SK-N-SH treated with all-trans-retinoic acid at 6 μM for 48 hours (cell line): Measurements from ENCODE around the gene LIFR.
"Not testable (repeated sequence)": the region's sequence is repeated elsewhere in the genome, so short reads cannot be mapped to it uniquely, and the experiment has no call there.

ENCODE experiments used
- ATAC-seq: fragments of 200-7000 bp; cut with Tn5 transposase; 3 replicates; pipeline ENCODE4 v1.9.1; 2020; ENCODE audit warnings: mild to moderate bottlenecking, moderate library complexity
- ARNTL ChIP-seq: fragments of 450-650 bp; formaldehyde crosslinking; IDR thresholded peaks from 2 replicates; pipeline ENCODE4 v1.5.0; 2020; ENCODE audit warnings: low read depth, mild to moderate bottlenecking, moderate library complexity, borderline replicate concordance
- BACH2 ChIP-seq: fragments of 250-450 bp; sonication (Bioruptor Pico); IDR thresholded peaks from 2 replicates; pipeline ENCODE4 v1.9.0; 2021; ENCODE audit warnings: mild to moderate bottlenecking, borderline replicate concordance
- CREB5 ChIP-seq: fragments of 250-450 bp; sonication (Bioruptor Pico); IDR thresholded peaks from 2 replicates; pipeline ENCODE4 v1.5.1; 2020; ENCODE audit warnings: low read depth, mild to moderate bottlenecking, moderate library complexity
- CSDC2 ChIP-seq: fragments of 250-450 bp; sonication (Bioruptor Pico); IDR thresholded peaks from 2 replicates; pipeline ENCODE4 v1.5.0; 2020; ENCODE audit warnings: mild to moderate bottlenecking, moderate library complexity
- CSRNP3 ChIP-seq: fragments of 250-450 bp; sonication (Bioruptor Pico); IDR thresholded peaks from 2 replicates; pipeline ENCODE4 v1.5.1; 2021; ENCODE audit warnings: mild to moderate bottlenecking, moderate library complexity
- ESRRG ChIP-seq: fragments of 250-450 bp; sonication (Bioruptor Pico); IDR thresholded peaks from 2 replicates; pipeline ENCODE4 v1.6.1; 2021; ENCODE audit warnings: mild to moderate bottlenecking
- GLIS3 ChIP-seq: fragments of 250-450 bp; sonication (Bioruptor Pico); IDR thresholded peaks from 2 replicates; pipeline ENCODE4 v1.5.0; 2020; ENCODE audit warnings: mild to moderate bottlenecking, moderate library complexity
- ISL1 ChIP-seq: fragments of 250-450 bp; sonication (Bioruptor Pico); IDR thresholded peaks from 2 replicates; pipeline ENCODE4 v2.1.2; 2022; ENCODE audit warnings: mild to moderate bottlenecking, moderate library complexity
- OSR1 ChIP-seq: fragments of 250-450 bp; sonication (Bioruptor Pico); IDR thresholded peaks from 2 replicates; pipeline ENCODE4 v1.8.0; 2022; ENCODE audit warnings: moderate library complexity, mild to moderate bottlenecking, inconsistent platforms
- PATZ1 ChIP-seq: fragments of 250-450 bp; sonication (Bioruptor Pico); IDR thresholded peaks from 2 replicates; pipeline ENCODE4 v1.8.0; 2020; ENCODE audit warnings: mild to moderate bottlenecking, moderate library complexity, borderline replicate concordance
- POU6F1 ChIP-seq: fragments of 250-450 bp; sonication (Bioruptor Pico); IDR thresholded peaks from 2 replicates; pipeline ENCODE4 v1.8.0; 2021; ENCODE audit warnings: low read depth, mild to moderate bottlenecking, moderate library complexity, borderline replicate concordance
- PPARA ChIP-seq: fragments of 250-450 bp; sonication (Bioruptor Pico); IDR thresholded peaks from 2 replicates; pipeline ENCODE4 v1.5.0; 2020; ENCODE audit warnings: mild to moderate bottlenecking, borderline replicate concordance
- RARB ChIP-seq: fragments of 250-450 bp; sonication (Bioruptor Pico); IDR thresholded peaks from 2 replicates; pipeline ENCODE4 v1.8.0; 2021; ENCODE audit warnings: mild to moderate bottlenecking, moderate library complexity
- SNAI2 ChIP-seq: fragments of 250-450 bp; sonication (Bioruptor Pico); IDR thresholded peaks from 2 replicates; pipeline ENCODE4 v1.5.0; 2020; ENCODE audit warnings: mild to moderate bottlenecking, moderate library complexity
- TOX ChIP-seq: fragments of 250-450 bp; sonication (Bioruptor Pico); IDR thresholded peaks from 2 replicates; pipeline ENCODE4 v1.8.0; 2021; ENCODE audit warnings: mild to moderate bottlenecking, moderate library complexity, borderline replicate concordance
- TSHZ2 ChIP-seq: fragments of 250-450 bp; sonication (Bioruptor Pico); IDR thresholded peaks from 2 replicates; pipeline ENCODE4 v1.5.0; 2020; ENCODE audit warnings: mild to moderate bottlenecking, moderate library complexity
- ZC3H10 ChIP-seq: fragments of 250-450 bp; sonication (Bioruptor Pico); IDR thresholded peaks from 2 replicates; pipeline ENCODE4 v1.5.1; 2021; ENCODE audit warnings: mild to moderate bottlenecking, moderate library complexity
- ZFP30 ChIP-seq: fragments of 450-650 bp; formaldehyde crosslinking; IDR thresholded peaks from 2 replicates; pipeline ENCODE4 v1.5.0; 2022; ENCODE audit warnings: mild to moderate bottlenecking, moderate library complexity
- ZNF565 ChIP-seq: fragments of 450-650 bp; formaldehyde crosslinking; conservative IDR thresholded peaks from 2 replicates; pipeline ENCODE4 v1.5.0; 2020; ENCODE audit warnings: low read depth, mild to moderate bottlenecking, moderate library complexity
- ZNF70 ChIP-seq: fragments of 450-650 bp; formaldehyde crosslinking; IDR thresholded peaks from 2 replicates; pipeline ENCODE4 v1.5.0; 2020; ENCODE audit warnings: mild to moderate bottlenecking, moderate library complexity
- ZNF8 ChIP-seq: fragments of 450-650 bp; formaldehyde crosslinking; IDR thresholded peaks from 2 replicates; pipeline ENCODE4 v1.5.0; 2020; ENCODE audit warnings: mild to moderate bottlenecking, moderate library complexity

LIFR gene

GRCh38 chr5:38519476-38519875 is 37.0 kb downstream of the LIFR start:
- ATAC-seq: no peak
- no peak for TF ChIP-seq ISL1 (CRISPR knock-in tag)

- no peak for ATAC-seq
- TF ChIP-seq SNAI2: no peak
- no peak for TF ChIP-seq POU6F1 (CRISPR knock-in tag)
- no peak for TF ChIP-seq PATZ1 (CRISPR knock-in tag)
- no peak for TF ChIP-seq OSR1 (CRISPR knock-in tag)
- TF ChIP-seq ZFP30 (CRISPR knock-in tag): no peak
- no peak for TF ChIP-seq RARB (CRISPR knock-in tag)
- no peak for TF ChIP-seq ZC3H10 (CRISPR knock-in tag)
- TF ChIP-seq PPARA: no peak
- no peak for TF ChIP-seq BACH2
- TF ChIP-seq ZNF70 (CRISPR knock-in tag): no peak
- TF ChIP-seq GLIS3 (CRISPR knock-in tag): no peak
- no peak for TF ChIP-seq TSHZ2 (CRISPR knock-in tag)
- TF ChIP-seq CSRNP3 (CRISPR knock-in tag): no peak
- no peak for TF ChIP-seq CSDC2 (CRISPR knock-in tag)
- no peak for TF ChIP-seq TOX (CRISPR knock-in tag)
- no peak for TF ChIP-seq ZNF565 (CRISPR knock-in tag)
- TF ChIP-seq ZNF8 (CRISPR knock-in tag): no peak
- no peak for TF ChIP-seq ARNTL (CRISPR knock-in tag)
- no peak for TF ChIP-seq ESRRG (CRISPR knock-in tag)
These were observed 38.1 kb downstream of the LIFR start for GRCh38 chr5:38518341-38518740.

- not testable (repeated sequence) for ATAC-seq
These were observed 39.8 kb downstream of the LIFR start for GRCh38 chr5:38516649-38517048.

- TF ChIP-seq TOX (CRISPR knock-in tag): no peak
- peak; percentile 93 for ATAC-seq
These were observed 40.8 kb downstream of the LIFR start for GRCh38 chr5:38515646-38516045.

- ATAC-seq: no peak
- TF ChIP-seq GLIS3 (CRISPR knock-in tag): no peak
- TF ChIP-seq ZNF8 (CRISPR knock-in tag): no peak
- TF ChIP-seq CSDC2 (CRISPR knock-in tag): no peak
- no peak for TF ChIP-seq OSR1 (CRISPR knock-in tag)
- TF ChIP-seq CSRNP3 (CRISPR knock-in tag): no peak
- TF ChIP-seq ARNTL (CRISPR knock-in tag): no peak
- TF ChIP-seq CREB5 (CRISPR knock-in tag): no peak
- TF ChIP-seq TOX (CRISPR knock-in tag): no peak
- TF ChIP-seq RARB (CRISPR knock-in tag): no peak
- no peak for TF ChIP-seq PATZ1 (CRISPR knock-in tag)
These were observed 41.4 kb downstream of the LIFR start for GRCh38 chr5:38515092-38515491.
